K562 (cell line): ENCODE results near the gene VEGFA. TPM values are rescaled to one million over a fixed set of nuclear protein-coding genes. Genes with fewer than 3 reads are reported as not detected.

Experiments
- DNMT1 ChIP-seq: fragments of 450-650 bp; IDR thresholded peaks from 2 replicates; pipeline ENCODE4 v1.6.1; 2016; ENCODE audit warnings: antibody characterized with exemption, mild to moderate bottlenecking
- ETS2 ChIP-seq: IDR thresholded peaks from 2 replicates; pipeline ENCODE4 v1.6.1; 2016; ENCODE audit warnings: borderline replicate concordance, missing genetic modification characterization, mild to moderate bottlenecking, moderate library complexity, missing compliant biosample characterization; ENCODE audit not compliant: poor library complexity, severe bottlenecking
- FOXA3 ChIP-seq, 2 experiments: fragments of 450-650 bp in 1 of 2; sonication (generic) in 1 of 2; formaldehyde crosslinking; IDR thresholded peaks in 1 of 2; conservative IDR thresholded peaks in 1 of 2; 2 replicates each; pipeline versions ENCODE4 v1.4.0 to v1.8.0; 2020 to 2022; ENCODE audit warnings: mild to moderate bottlenecking in 2 of 2, missing genetic modification reagents in 1 of 2
- GABPA ChIP-seq: fragments of 200-800 bp; sonication (Bioruptor generic); conservative IDR thresholded peaks from 2 replicates; pipeline ENCODE4 v1.6.1; 2016; ENCODE audit warnings: low read depth, missing genetic modification characterization, missing compliant biosample characterization
- KDM2B ChIP-seq: fragments of 250-450 bp; sonication (Bioruptor Pico); IDR thresholded peaks from 2 replicates; pipeline ENCODE4 v1.8.0; 2021; ENCODE audit warnings: mild to moderate bottlenecking, moderate library complexity
- NR3C1 ChIP-seq: sonication (generic); formaldehyde crosslinking; IDR thresholded peaks from 2 replicates; pipeline ENCODE4 v1.8.1; 2022; ENCODE audit warnings: missing genetic modification reagents
- POLR2A ChIP-seq: fragments of 450-650 bp; conservative IDR thresholded peaks from 2 replicates; pipeline ENCODE4 v1.6.1; 2016
- RREB1 ChIP-seq: fragments of 250-450 bp; sonication (Bioruptor Pico); IDR thresholded peaks from 2 replicates; pipeline ENCODE4 v1.4.0; 2020
- SAP30 ChIP-seq: fragments of 200-600 bp; sonication (generic); IDR thresholded peaks from 2 replicates; pipeline ENCODE4 v1.6.1; 2012; ENCODE audit warnings: borderline replicate concordance, low read depth, mild to moderate bottlenecking, moderate library complexity, low read length, control low read depth, inconsistent platforms; ENCODE audit not compliant: insufficient read depth, poor library complexity, severe bottlenecking
- SUPT5H ChIP-seq: fragments of 450-650 bp; IDR thresholded peaks from 2 replicates; pipeline ENCODE4 v1.6.1; 2016
- ZNF184 ChIP-seq: sonication (generic); formaldehyde crosslinking; IDR thresholded peaks from 2 replicates; pipeline ENCODE4 v1.5.0; 2020; ENCODE audit warnings: missing genetic modification reagents
- ZNF609 ChIP-seq: sonication (generic); formaldehyde crosslinking; IDR thresholded peaks from 2 replicates; pipeline ENCODE4 v1.8.1; 2023; ENCODE audit warnings: missing genetic modification reagents, mild to moderate bottlenecking, borderline replicate concordance
- polyA plus RNA-seq, 8 experiments: library from polyadenylated mRNA; depleted of rRNA in 4 of 8; stranded (reverse) in 5 of 8; unstranded in 3 of 8; fragments of >200 nt; fragmentation: Nextera tagmentation in 2 of 8; fragmentation: Illumina TruSeq in 1 of 8; extraction: Ambion mirVana in 2 of 8; extraction: Trizol in 1 of 8; gene quantifications; 2 replicates each; pipeline versions ENCODE4 v1.2.1 to v1.2.3, GENCODE V29; 2011 to 2014; ENCODE audit warnings: inconsistent platforms in 1 of 8, missing spikeins in 1 of 8
- total RNA-seq, 7 experiments: library from RNA; depleted of rRNA in 6 of 7; stranded (reverse); fragments of >200 nt in 6 of 7; fragmentation: Illumina TruSeq in 2 of 7; extraction: Trizol in 2 of 7; gene quantifications; 2 replicates each; pipeline versions ENCODE4 v1.2.1 to v1.2.3, GENCODE V29; 2011 to 2021; ENCODE audit warnings: low replicate concordance in 1 of 7
- TF ChIP-seq, protein P1 (sequence below): sonication (generic); formaldehyde crosslinking; IDR thresholded peaks from 2 replicates; pipeline ENCODE4 v1.9.0; 2022; ENCODE audit warnings: mild to moderate bottlenecking, missing genetic modification reagents
- TF ChIP-seq, protein P2 (sequence below): fragments of 250-450 bp; sonication (Bioruptor Pico); IDR thresholded peaks from 2 replicates; pipeline ENCODE4 v1.4.0; 2020; ENCODE audit warnings: mild to moderate bottlenecking

The VEGFA gene
- total and polyA plus RNA-seq, 9 of the 15 experiments (the other 6 are each of a cell fraction or from before 2014, with no cell fraction given) = 14.0 to 271 (median 124) TPM

DNA sequence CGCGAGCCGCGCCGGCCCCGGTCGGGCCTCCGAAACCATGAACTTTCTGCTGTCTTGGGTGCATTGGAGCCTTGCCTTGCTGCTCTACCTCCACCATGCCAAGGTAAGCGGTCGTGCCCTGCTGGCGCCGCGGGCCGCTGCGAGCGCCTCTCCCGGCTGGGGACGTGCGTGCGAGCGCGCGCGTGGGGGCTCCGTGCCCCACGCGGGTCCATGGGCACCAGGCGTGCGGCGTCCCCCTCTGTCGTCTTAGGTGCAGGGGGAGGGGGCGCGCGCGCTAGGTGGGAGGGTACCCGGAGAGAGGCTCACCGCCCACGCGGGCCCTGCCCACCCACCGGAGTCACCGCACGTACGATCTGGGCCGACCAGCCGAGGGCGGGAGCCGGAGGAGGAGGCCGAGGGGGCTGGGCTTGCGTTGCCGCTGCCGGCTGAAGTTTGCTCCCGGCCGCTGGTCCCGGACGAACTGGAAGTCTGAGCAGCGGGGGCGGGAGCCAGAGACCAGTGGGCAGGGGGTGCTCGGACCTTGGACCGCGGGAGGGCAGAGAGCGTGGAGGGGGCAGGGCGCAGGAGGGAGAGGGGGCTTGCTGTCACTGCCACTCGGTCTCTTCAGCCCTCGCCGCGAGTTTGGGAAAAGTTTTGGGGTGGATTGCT lies 1.3 kb downstream of the VEGFA start (continued):
- TF ChIP-seq, protein P1, sequence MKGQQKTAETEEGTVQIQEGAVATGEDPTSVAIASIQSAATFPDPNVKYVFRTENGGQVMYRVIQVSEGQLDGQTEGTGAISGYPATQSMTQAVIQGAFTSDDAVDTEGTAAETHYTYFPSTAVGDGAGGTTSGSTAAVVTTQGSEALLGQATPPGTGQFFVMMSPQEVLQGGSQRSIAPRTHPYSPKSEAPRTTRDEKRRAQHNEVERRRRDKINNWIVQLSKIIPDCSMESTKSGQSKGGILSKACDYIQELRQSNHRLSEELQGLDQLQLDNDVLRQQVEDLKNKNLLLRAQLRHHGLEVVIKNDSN = no peak
- TF ChIP-seq RREB1 (CRISPR knock-in tag) = peak; percentile 13; the same call in 1 of the 2 replicates
- no peak; the same call in 1 of the 2 replicates for TF ChIP-seq POLR2A
- peak; percentile 48; the same call in 1 of the 2 replicates for TF ChIP-seq SUPT5H
- TF ChIP-seq FOXA3 (CRISPR knock-in tag; conservative IDR thresholded peaks at IDR 0.05 in 1 of 2, IDR thresholded peaks at IDR 0.05 in 1 of 2) = no peak; a peak in 1 of 4 replicates
- TF ChIP-seq, protein P2, sequence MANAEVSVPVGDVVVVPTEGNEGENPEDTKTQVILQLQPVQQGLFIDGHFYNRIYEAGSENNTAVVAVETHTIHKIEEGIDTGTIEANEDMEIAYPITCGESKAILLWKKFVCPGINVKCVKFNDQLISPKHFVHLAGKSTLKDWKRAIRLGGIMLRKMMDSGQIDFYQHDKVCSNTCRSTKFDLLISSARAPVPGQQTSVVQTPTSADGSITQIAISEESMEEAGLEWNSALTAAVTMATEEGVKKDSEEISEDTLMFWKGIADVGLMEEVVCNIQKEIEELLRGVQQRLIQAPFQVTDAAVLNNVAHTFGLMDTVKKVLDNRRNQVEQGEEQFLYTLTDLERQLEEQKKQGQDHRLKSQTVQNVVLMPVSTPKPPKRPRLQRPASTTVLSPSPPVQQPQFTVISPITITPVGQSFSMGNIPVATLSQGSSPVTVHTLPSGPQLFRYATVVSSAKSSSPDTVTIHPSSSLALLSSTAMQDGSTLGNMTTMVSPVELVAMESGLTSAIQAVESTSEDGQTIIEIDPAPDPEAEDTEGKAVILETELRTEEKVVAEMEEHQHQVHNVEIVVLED (CRISPR knock-in tag) = no peak; the same call in 1 of the 2 replicates
- TF ChIP-seq SAP30 = peak; percentile 76
- peak; percentile 12; the same call in 1 of the 2 replicates for TF ChIP-seq KDM2B
- no peak for TF ChIP-seq ETS2 (tag)
- TF ChIP-seq ZNF184 (CRISPR knock-in tag) = no peak
- no peak for TF ChIP-seq DNMT1
- no peak for TF ChIP-seq GABPA (tag)
- peak; percentile 31; the same call in 1 of the 2 replicates for TF ChIP-seq ZNF609 (CRISPR knock-in tag)
- TF ChIP-seq NR3C1 = peak; percentile 54; the same call in 1 of the 2 replicates
